ENCODE data around the gene EMC9.

- TF ChIP-seq CTCF (IDR thresholded peaks at IDR 0.05; ENCODE audit: low read depth, low read length, missing input control) (no peak), REST (IDR thresholded peaks at IDR 0.05) (no peak), ATF3 (IDR thresholded peaks at IDR 0.05) (no peak), FOXA2 (IDR thresholded peaks at IDR 0.05) (no peak), MAX (IDR thresholded peaks at IDR 0.05) (no peak), RXRA (IDR thresholded peaks at IDR 0.05) (no peak), TAF1 (conservative IDR thresholded peaks at IDR 0.05) (no peak), RAD21 (IDR thresholded peaks at IDR 0.05) (no peak), ZBTB33 (IDR thresholded peaks at IDR 0.05) (no peak), SP1 (IDR thresholded peaks at IDR 0.05) (no peak)
Observed at GRCh38 chr14:24139272-24139934, 2.0 kb downstream of the EMC9 start.

All from liver (tissue), 3 donors.